PC-9 (cell line): Measurements from ENCODE around the gene TMTC4.

ENCODE experiments used
- EZH2 ChIP-seq: fragments of 200-600 bp; sonication (generic); IDR thresholded peaks from 2 replicates; pipeline ENCODE4 v1.8.0; 2017; ENCODE audit warnings: antibody characterized with exemption, low read depth
- TF ChIP-seq, protein P1 (sequence below): fragments of 200-600 bp; sonication (generic); conservative IDR thresholded peaks from 2 replicates; pipeline ENCODE4 v1.6.1; 2017; ENCODE audit warnings: mixed run types, antibody characterized with exemption, mild to moderate bottlenecking, moderate library complexity

DNA sequence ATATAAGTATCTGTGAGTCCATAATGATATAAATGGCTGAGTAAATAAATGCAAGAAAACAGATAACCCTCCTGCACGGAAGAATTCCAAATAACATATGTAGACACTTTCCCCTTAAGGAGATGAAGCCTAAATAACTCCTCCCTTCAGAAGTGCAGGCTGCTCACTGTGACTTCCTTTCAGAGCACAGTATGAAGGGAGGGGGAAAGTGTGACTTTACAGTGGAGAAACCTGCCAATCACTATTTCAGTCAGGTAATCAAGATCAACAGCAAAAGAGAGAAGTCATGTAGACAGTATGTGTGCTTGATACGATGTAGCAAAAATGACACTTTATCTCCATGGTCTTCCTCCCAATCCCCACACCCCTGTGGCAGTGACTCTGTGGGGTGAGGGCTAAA, 93.1 kb downstream of the TMTC4 start:
- TF ChIP-seq, protein P1, sequence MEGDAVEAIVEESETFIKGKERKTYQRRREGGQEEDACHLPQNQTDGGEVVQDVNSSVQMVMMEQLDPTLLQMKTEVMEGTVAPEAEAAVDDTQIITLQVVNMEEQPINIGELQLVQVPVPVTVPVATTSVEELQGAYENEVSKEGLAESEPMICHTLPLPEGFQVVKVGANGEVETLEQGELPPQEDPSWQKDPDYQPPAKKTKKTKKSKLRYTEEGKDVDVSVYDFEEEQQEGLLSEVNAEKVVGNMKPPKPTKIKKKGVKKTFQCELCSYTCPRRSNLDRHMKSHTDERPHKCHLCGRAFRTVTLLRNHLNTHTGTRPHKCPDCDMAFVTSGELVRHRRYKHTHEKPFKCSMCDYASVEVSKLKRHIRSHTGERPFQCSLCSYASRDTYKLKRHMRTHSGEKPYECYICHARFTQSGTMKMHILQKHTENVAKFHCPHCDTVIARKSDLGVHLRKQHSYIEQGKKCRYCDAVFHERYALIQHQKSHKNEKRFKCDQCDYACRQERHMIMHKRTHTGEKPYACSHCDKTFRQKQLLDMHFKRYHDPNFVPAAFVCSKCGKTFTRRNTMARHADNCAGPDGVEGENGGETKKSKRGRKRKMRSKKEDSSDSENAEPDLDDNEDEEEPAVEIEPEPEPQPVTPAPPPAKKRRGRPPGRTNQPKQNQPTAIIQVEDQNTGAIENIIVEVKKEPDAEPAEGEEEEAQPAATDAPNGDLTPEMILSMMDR, result no peak
- TF ChIP-seq EZH2, result no peak
